GM12878 (cell line): ENCODE data around the gene HNRNPAB. TPM values are rescaled to one million over a fixed set of nuclear protein-coding genes. Genes with fewer than 3 reads are reported as not detected.

Experiments used
- ATAC-seq: fragments of 200-7000 bp; cut with Tn5 transposase; 3 replicates; pipeline ENCODE4 v1.9.1; 2020; ENCODE audit warnings: mild to moderate bottlenecking, moderate library complexity
- BruUV-seq: library from RNA; stranded (reverse); fragments of 400-500 nt; replicated peaks from 2 replicates; lab custom pipeline; 2021; lab: Mats Ljungman, UMichigan
- CTCF ChIA-PET: fragments of 300-600 bp; sonication (Branson Sonifier 250); formaldehyde crosslinking; extraction: SDS; loops from one replicate; lab custom pipeline; 2021; ENCODE audit warnings: inconsistent platforms; lab: Yijun Ruan, JAX
- POLR2A ChIA-PET: fragments of 350-600 bp; formaldehyde crosslinking; extraction: SDS; loops from one replicate; lab custom pipeline; 2021; ENCODE audit warnings: inconsistent platforms; lab: Charles Lee
- RAD21 ChIA-PET: fragments of 300-600 bp; sonication (Branson Sonifier 250); formaldehyde crosslinking; loops from one replicate; lab custom pipeline; 2023; ENCODE audit warnings: antibody characterized with exemption; ENCODE audit not compliant: unreplicated experiment; lab: Charles Lee
- SMC1A ChIA-PET: fragments of 300-600 bp; sonication (Branson Sonifier 250); formaldehyde crosslinking; loops from one replicate; lab custom pipeline; 2023; ENCODE audit not compliant: unreplicated experiment, uncharacterized antibody; lab: Charles Lee
- DNase-seq: peaks from one replicate; pipeline ENCODE4 v3.0.0-alpha.2; 2011; ENCODE audit warnings: low read depth, low spot score
- FAIRE-seq: peaks from 3 replicates; lab custom pipeline; 2011; peaks lifted over from hg19 to GRCh38; lab: Jason Lieb, UNC
- H2AFZ ChIP-seq: 2 replicates; pipeline ENCODE4 v1.6.0; 2011; ENCODE audit warnings: low read depth, low read length, control low read depth; ENCODE audit not compliant: control insufficient read depth
- H3K27ac ChIP-seq: 2 replicates; pipeline ENCODE4 v1.5.1; 2011; ENCODE audit warnings: control low read depth; ENCODE audit not compliant: control insufficient read depth, insufficient read depth
- H3K27me3 ChIP-seq, 2 experiments: replicated peaks in 1 of 2; 2 replicates each; pipeline versions ENCODE4 v1.6.0 to v1.6.1; 2011; ENCODE audit warnings: low read length in 1 of 2; ENCODE audit not compliant: control insufficient read depth in 2 of 2, insufficient read depth in 2 of 2
- H3K36me3 ChIP-seq, 2 experiments: 2 replicates each; pipeline ENCODE4 v1.5.1; 2011; ENCODE audit warnings: low read length in 1 of 2; ENCODE audit not compliant: control insufficient read depth in 2 of 2, insufficient read depth in 2 of 2
- H3K4me1 ChIP-seq: 2 replicates; pipeline ENCODE4 v1.6.1; 2011; ENCODE audit warnings: mild to moderate bottlenecking, low read length, moderate library complexity, mixed read lengths; ENCODE audit not compliant: control insufficient read depth, insufficient read depth
- H3K4me2 ChIP-seq: 2 replicates; pipeline ENCODE4 v1.6.0; 2011; ENCODE audit warnings: control low read depth; ENCODE audit not compliant: control insufficient read depth, insufficient read depth
- H3K4me3 ChIP-seq: fragments of 200-600 bp; sonication (generic); 2 replicates; pipeline ENCODE4 v1.5.1; 2016
- H3K79me2 ChIP-seq: 2 replicates; pipeline ENCODE4 v1.6.0; 2011; ENCODE audit warnings: low read length; ENCODE audit not compliant: control insufficient read depth, insufficient read depth
- H3K9ac ChIP-seq: 2 replicates; pipeline ENCODE4 v1.8.0; 2011; ENCODE audit warnings: low read length, control low read depth, mixed read lengths; ENCODE audit not compliant: control insufficient read depth, insufficient read depth
- H3K9me3 ChIP-seq: replicated peaks from 3 replicates; pipeline ENCODE4 v1.5.1; 2011; ENCODE audit warnings: mild to moderate bottlenecking, low read length; ENCODE audit not compliant: control insufficient read depth, insufficient read depth
- H4K20me1 ChIP-seq: 2 replicates; pipeline ENCODE4 v1.6.0; 2011; ENCODE audit not compliant: control insufficient read depth, insufficient read depth
- CHD4 ChIP-seq: fragments of 200-600 bp; sonication (generic); IDR thresholded peaks from 2 replicates; pipeline ENCODE4 v1.6.1; 2016; ENCODE audit warnings: mild to moderate bottlenecking
- ESRRA ChIP-seq: IDR thresholded peaks from 2 replicates; pipeline ENCODE4 v1.6.1; 2012; ENCODE audit warnings: mild to moderate bottlenecking, low read length, improper control_type of control experiment
- IKZF1 ChIP-seq: fragments of 450-650 bp; conservative IDR thresholded peaks from 2 replicates; pipeline ENCODE4 v1.6.1; 2017; ENCODE audit warnings: antibody characterized with exemption, mild to moderate bottlenecking
- NFIC ChIP-seq: IDR thresholded peaks from 2 replicates; pipeline ENCODE4 v1.6.1; 2012; ENCODE audit warnings: low read depth, mild to moderate bottlenecking, inconsistent platforms, low read length, moderate library complexity
- NRF1 ChIP-seq: conservative IDR thresholded peaks from 2 replicates; pipeline ENCODE4 v1.6.1; 2011; ENCODE audit warnings: mild to moderate bottlenecking, low read depth, low read length, improper control_type of control experiment
- ZNF207 ChIP-seq: fragments of 450-650 bp; IDR thresholded peaks from 2 replicates; pipeline ENCODE4 v1.6.1; 2014; ENCODE audit warnings: antibody characterized with exemption, mild to moderate bottlenecking, borderline replicate concordance
- WGBS: methylation state at CpG from one replicate; pipeline ENCODE4 v1.1.6; 2016; ENCODE audit warnings: low lambda C conversion rate; ENCODE audit not compliant: insufficient replicate concordance, insufficient coverage; ENCODE audit errors: missing lambda C conversion rate; 5-methylcytosine and 5-hydroxymethylcytosine counted together
- in situ Hi-C: fragments of 300-500 bp; cut with MboI; formaldehyde crosslinking; loops from 9 replicates; pipeline ENCODE4 v1.14.3; 2018; ENCODE audit warnings: mixed read lengths
- intact Hi-C: fragments of 100-400 bp; cut with micrococcal nuclease; formaldehyde crosslinking; loops from one replicate; pipeline ENCODE4 v1.14.2; 2022; ENCODE audit not compliant: unreplicated experiment
- polyA plus RNA-seq, 11 experiments: library from polyadenylated mRNA; depleted of rRNA in 4 of 11; unstranded in 6 of 11; stranded (reverse) in 5 of 11; fragments of >200 nt; fragmentation: Nextera tagmentation in 4 of 11; fragmentation: Illumina TruSeq in 1 of 11; extraction: Ambion mirVana in 4 of 11; extraction: Trizol in 1 of 11; gene quantifications; 1 replicate in 1 of 11; 2 replicates in 10 of 11; pipeline versions ENCODE4 v1.2.1 to v1.2.3, GENCODE V29; 2011 to 2016; ENCODE audit warnings: inconsistent platforms in 2 of 11, missing spikeins in 2 of 11, low read depth in 1 of 11
- total RNA-seq, 4 experiments: library from RNA; depleted of rRNA in 3 of 4; stranded (reverse); fragments of >200 nt in 3 of 4; fragmentation: Illumina TruSeq in 1 of 4; extraction: Trizol in 1 of 4; gene quantifications; 2 replicates each; pipeline versions ENCODE4 v1.2.1 to v1.2.3, GENCODE V29; 2013 to 2021
- TF ChIP-seq, protein P1 (sequence below): IDR thresholded peaks from 2 replicates; pipeline ENCODE4 v1.6.1; 2012; ENCODE audit warnings: improper control_type of control experiment, low read depth, low read length; ENCODE audit not compliant: insufficient replicate concordance
- TF ChIP-seq, protein P2 (sequence below): fragments of 450-650 bp; IDR thresholded peaks from 2 replicates; pipeline ENCODE4 v1.6.1; 2016; ENCODE audit warnings: mild to moderate bottlenecking

The HNRNPAB gene
- total and polyA plus RNA-seq, 10 of the 15 experiments (the other 5 are each of a cell fraction or from before 2014, with no cell fraction given): 42.3 to 330 (median 230) TPM

DNA sequence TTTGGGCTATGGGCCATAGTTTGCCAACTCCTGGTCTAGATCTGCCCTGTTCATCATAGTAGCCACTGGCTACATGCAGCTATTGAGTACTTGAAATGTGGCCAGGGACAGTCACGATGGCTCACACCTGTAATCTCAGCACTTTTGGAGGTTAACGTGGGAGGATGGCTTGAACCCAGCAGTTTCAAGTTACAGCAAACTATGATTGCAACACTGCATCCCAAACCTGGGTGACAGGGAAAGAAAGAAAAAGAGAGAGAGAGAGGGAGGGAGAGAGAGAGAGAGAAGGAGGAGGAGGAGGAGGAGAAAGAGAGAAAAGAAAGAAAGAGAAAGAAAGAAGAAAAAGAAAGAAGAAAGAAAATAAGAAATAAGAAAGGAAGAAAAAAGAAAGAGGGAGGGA lies 12.1 kb upstream of the HNRNPAB start:
- no peak for ATAC-seq
- Histone ChIP-seq H3K27me3 (peaks cover 0 to 5% of the 10 kb centered on the region in 2 experiments; a peak in 3 of 4 replicates), H3K9ac (no peak overlapping the region), H3K4me1 (no peaks in the 10 kb centered on the region), H4K20me1 (no peaks in the 10 kb centered on the region), H3K79me2 (no peaks in the 10 kb centered on the region), H3K9me3 (no peaks in the 10 kb centered on the region), H2AFZ (no peak overlapping the region), H3K27ac (no peak overlapping the region), H3K36me3 (no peaks in the 10 kb centered on the region), H3K4me2 (no peak overlapping the region), H3K4me3 (no peak overlapping the region)
- no peak for DNase-seq
- no TSS peak for BruUV-seq
- 0% methylated on average over 2 of the region's 2 CpGs for WGBS
- FAIRE-seq: no peak
- POLR2A ChIA-PET: no interaction called here
- intact Hi-C loops: no loop called here
- CTCF ChIA-PET: no interaction called here
- in situ Hi-C loops: no loop called here
- TF ChIP-seq NRF1 (no peak), ZNF207 (no peak), ESRRA (no peak), CHD4 (no peak), NFIC (no peak), IKZF1 (no peak)
- TF ChIP-seq, protein P1, sequence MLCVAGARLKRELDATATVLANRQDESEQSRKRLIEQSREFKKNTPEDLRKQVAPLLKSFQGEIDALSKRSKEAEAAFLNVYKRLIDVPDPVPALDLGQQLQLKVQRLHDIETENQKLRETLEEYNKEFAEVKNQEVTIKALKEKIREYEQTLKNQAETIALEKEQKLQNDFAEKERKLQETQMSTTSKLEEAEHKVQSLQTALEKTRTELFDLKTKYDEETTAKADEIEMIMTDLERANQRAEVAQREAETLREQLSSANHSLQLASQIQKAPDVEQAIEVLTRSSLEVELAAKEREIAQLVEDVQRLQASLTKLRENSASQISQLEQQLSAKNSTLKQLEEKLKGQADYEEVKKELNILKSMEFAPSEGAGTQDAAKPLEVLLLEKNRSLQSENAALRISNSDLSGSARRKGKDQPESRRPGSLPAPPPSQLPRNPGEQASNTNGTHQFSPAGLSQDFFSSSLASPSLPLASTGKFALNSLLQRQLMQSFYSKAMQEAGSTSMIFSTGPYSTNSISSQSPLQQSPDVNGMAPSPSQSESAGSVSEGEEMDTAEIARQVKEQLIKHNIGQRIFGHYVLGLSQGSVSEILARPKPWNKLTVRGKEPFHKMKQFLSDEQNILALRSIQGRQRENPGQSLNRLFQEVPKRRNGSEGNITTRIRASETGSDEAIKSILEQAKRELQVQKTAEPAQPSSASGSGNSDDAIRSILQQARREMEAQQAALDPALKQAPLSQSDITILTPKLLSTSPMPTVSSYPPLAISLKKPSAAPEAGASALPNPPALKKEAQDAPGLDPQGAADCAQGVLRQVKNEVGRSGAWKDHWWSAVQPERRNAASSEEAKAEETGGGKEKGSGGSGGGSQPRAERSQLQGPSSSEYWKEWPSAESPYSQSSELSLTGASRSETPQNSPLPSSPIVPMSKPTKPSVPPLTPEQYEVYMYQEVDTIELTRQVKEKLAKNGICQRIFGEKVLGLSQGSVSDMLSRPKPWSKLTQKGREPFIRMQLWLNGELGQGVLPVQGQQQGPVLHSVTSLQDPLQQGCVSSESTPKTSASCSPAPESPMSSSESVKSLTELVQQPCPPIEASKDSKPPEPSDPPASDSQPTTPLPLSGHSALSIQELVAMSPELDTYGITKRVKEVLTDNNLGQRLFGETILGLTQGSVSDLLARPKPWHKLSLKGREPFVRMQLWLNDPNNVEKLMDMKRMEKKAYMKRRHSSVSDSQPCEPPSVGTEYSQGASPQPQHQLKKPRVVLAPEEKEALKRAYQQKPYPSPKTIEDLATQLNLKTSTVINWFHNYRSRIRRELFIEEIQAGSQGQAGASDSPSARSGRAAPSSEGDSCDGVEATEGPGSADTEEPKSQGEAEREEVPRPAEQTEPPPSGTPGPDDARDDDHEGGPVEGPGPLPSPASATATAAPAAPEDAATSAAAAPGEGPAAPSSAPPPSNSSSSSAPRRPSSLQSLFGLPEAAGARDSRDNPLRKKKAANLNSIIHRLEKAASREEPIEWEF: no peak
- TF ChIP-seq, protein P2, sequence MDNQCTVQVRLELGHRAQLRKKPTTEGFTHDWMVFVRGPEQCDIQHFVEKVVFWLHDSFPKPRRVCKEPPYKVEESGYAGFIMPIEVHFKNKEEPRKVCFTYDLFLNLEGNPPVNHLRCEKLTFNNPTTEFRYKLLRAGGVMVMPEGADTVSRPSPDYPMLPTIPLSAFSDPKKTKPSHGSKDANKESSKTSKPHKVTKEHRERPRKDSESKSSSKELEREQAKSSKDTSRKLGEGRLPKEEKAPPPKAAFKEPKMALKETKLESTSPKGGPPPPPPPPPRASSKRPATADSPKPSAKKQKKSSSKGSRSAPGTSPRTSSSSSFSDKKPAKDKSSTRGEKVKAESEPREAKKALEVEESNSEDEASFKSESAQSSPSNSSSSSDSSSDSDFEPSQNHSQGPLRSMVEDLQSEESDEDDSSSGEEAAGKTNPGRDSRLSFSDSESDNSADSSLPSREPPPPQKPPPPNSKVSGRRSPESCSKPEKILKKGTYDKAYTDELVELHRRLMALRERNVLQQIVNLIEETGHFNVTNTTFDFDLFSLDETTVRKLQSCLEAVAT: no peak
- RAD21 ChIA-PET: no interaction called here
- SMC1A ChIA-PET: no interaction called here
